ENCODE measurements around the gene GSX2.

Gene GSX2

GRCh38 chr4:54062392-54062791 is 37.6 kb upstream of the GSX2 start:
- Histone ChIP-seq H3K4me1 (ENCODE audit: control insufficient read depth in 2 of 2, insufficient read depth in 2 of 2, low read length in 2 of 2) (peaks cover 19 to 33% of the 10 kb centered on the region in 2 donors), H3K4me3 (ENCODE audit: low read length in 2 of 2) (peak overlapping the region; percentile 92 to 98), H3K9ac (ENCODE audit: low read depth in 1 of 2, low read length in 2 of 2) (no peak overlapping the region), H3K27me3 (ENCODE audit: control insufficient read depth in 2 of 2, insufficient read depth in 2 of 2, low read length in 2 of 2) (no peaks in the 10 kb centered on the region), H3K36me3 (ENCODE audit: control insufficient read depth in 2 of 2, insufficient read depth in 2 of 2, low read length in 2 of 2) (no peaks in the 10 kb centered on the region), H3K27ac (ENCODE audit: low read depth in 2 of 2, low read length in 2 of 2) (no peak overlapping the region), H3K9me3 (ENCODE audit: control insufficient read depth in 2 of 2, low read length in 2 of 2) (no peaks in the 10 kb centered on the region)

DNA sequence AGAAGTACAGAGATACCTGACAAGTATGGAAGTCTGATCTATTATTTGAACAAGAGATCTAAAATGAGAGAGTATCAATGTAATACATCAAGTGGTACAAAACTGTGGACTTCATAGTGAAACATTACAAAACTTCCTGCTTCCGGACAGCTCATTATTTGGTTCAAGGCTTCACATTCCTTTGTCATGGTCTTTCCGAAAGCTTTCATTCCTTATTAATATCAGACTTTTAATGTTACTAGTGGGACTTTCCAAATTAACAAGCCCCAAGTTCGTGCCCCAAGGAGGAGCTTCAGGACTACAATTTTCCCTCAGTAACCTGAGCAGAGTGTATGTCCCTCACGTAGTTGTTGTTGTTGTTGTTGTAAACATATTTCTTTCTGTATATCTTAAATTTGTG is 36.7 kb upstream of the GSX2 start:
- no peaks in the 10 kb centered on the region for H3K9me3 ChIP-seq (ENCODE audit: control insufficient read depth in 2 of 2, low read length in 2 of 2)
- H3K4me1 ChIP-seq (ENCODE audit: control insufficient read depth in 2 of 2, insufficient read depth in 2 of 2, low read length in 2 of 2) = peaks cover 19 to 33% of the 10 kb centered on the region in 2 donors
- H3K36me3 ChIP-seq (ENCODE audit: control insufficient read depth in 2 of 2, insufficient read depth in 2 of 2, low read length in 2 of 2) = no peaks in the 10 kb centered on the region
- peak overlapping the region; percentile 92 to 98 for H3K4me3 ChIP-seq (ENCODE audit: low read length in 2 of 2)
- H3K27me3 ChIP-seq (ENCODE audit: control insufficient read depth in 2 of 2, insufficient read depth in 2 of 2, low read length in 2 of 2) = no peaks in the 10 kb centered on the region
- H3K27ac ChIP-seq (ENCODE audit: low read depth in 2 of 2, low read length in 2 of 2) = peak overlapping the region; percentile 93 to 96
- H3K9ac ChIP-seq (ENCODE audit: low read depth in 1 of 2, low read length in 2 of 2) = peak overlapping the region; percentile 82 to 96

GRCh38 chr4:54063737-54064316 is 36.1 kb upstream of the GSX2 start:
- H3K4me1 ChIP-seq (ENCODE audit: control insufficient read depth in 2 of 2, insufficient read depth in 2 of 2, low read length in 2 of 2) = peaks cover 19 to 33% of the 10 kb centered on the region in 2 donors
- H3K4me3 ChIP-seq (ENCODE audit: low read length in 2 of 2) = peak overlapping the region; percentile 92 to 98

DNA sequence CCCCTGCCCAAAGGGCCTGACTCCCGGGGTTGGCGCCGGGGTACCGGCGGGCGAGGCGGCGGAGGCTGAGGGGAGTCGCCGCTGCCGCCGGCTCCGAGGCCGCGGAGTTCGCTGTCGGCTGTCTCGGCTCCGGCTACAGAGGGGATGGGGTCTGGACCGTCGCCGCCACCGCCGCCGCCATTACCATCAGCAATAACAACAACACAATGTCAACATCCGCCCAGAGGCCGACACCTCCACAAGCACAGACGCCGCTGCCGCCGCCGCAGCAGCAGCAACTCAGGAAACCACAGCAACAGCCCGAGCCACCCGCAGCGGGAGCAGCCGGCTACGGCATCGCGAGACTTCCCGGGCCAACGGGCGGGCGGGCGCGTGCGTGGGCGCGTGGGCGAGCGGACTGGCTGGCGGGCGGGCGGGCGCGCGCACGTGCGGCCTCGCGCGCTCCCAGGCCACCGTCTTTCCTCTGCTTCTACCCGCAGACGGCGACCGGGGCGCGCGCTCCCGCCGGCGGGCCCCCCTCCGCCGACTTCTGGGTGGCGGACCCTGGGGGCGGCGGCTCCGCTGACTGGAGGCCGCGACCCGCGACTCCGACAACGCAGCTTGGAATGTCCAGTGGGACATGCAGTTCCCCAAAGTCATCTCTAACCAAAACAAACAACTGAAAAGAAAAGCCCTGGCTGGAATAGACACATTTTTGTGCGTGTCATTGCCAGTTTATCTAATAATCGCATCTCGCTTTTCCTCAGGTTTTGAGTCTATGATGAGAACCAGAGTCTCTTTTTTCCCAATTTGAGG is 35.4 kb upstream of the GSX2 start, which contains the start of gene CHIC2:
CHIC2 (minus strand) TSS at position 289 of the 795 bp plus-strand sequence. CDS start 305 bp downstream, outside the sequence.
- H3K27me3 ChIP-seq (ENCODE audit: control insufficient read depth in 2 of 2, insufficient read depth in 2 of 2, low read length in 2 of 2) = no peaks in the 10 kb centered on the region
- H3K9me3 ChIP-seq (ENCODE audit: control insufficient read depth in 2 of 2, low read length in 2 of 2) = no peaks in the 10 kb centered on the region
- peak within 1 kb of the TSS; percentile 82 to 96 for H3K9ac ChIP-seq (ENCODE audit: low read depth in 1 of 2, low read length in 2 of 2)
- H3K4me3 ChIP-seq (ENCODE audit: low read length in 2 of 2) = peak within 1 kb of the TSS; percentile 92 to 98
- peak within 1 kb of the TSS; percentile 93 to 96 for H3K27ac ChIP-seq (ENCODE audit: low read depth in 2 of 2, low read length in 2 of 2)
- H3K4me1 ChIP-seq (ENCODE audit: control insufficient read depth in 2 of 2, insufficient read depth in 2 of 2, low read length in 2 of 2) = peaks cover 19 to 33% of the 10 kb centered on the region in 2 donors
- H3K36me3 ChIP-seq (ENCODE audit: control insufficient read depth in 2 of 2, insufficient read depth in 2 of 2, low read length in 2 of 2) = no peaks in the 10 kb centered on the region

More at GRCh38 chr4:54063737-54064316, 36.1 kb upstream of the GSX2 start:
- Histone ChIP-seq H3K9me3 (ENCODE audit: control insufficient read depth in 2 of 2, low read length in 2 of 2) (no peaks in the 10 kb centered on the region), H3K36me3 (ENCODE audit: control insufficient read depth in 2 of 2, insufficient read depth in 2 of 2, low read length in 2 of 2) (no peaks in the 10 kb centered on the region), H3K27ac (ENCODE audit: low read depth in 2 of 2, low read length in 2 of 2) (peak overlapping the region; percentile 93 to 96), H3K27me3 (ENCODE audit: control insufficient read depth in 2 of 2, insufficient read depth in 2 of 2, low read length in 2 of 2) (no peaks in the 10 kb centered on the region), H3K9ac (ENCODE audit: low read depth in 1 of 2, low read length in 2 of 2) (peak overlapping the region; percentile 82 to 96)

DNA sequence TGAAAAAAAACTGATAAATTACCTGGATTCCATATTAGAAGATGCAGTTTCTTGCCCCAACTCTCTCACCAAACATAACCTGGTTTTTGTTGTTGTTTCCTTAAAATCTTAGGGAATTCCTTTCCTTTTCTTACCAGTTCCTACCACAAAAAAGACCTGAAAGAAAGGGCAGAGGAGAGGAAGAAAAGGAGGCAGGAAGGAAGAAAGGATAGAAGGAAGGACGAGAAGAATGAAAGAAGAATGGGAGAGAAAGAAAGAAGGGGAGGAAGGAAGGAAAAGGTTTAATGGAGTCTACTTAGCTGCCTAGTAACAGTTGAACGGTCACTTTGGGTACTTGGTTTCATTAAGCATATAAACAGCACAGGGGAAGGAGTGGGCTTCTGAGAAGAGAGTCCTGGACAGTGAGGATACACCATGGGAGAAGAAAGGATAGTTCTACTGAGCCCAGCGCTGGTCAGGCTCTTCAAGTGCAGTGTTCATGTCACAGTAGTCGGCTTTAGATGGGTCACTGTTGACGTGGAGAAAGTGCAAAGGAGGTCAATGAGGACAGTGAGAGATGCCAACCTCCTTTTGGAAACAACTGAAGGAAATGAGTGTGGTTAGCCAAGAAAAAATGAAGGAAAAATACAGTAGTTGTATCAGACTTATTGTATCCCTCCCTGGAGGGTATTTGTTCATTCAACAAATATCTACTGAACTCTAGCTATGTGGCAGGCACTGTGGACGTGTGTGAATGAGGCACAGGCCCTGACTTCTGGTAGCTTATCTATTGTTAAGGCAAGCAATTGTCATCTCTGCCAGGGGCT is 34.5 kb upstream of the GSX2 start:
- Histone ChIP-seq H3K4me1 (ENCODE audit: control insufficient read depth in 2 of 2, insufficient read depth in 2 of 2, low read length in 2 of 2) (peaks cover 19 to 30% of the 10 kb centered on the region in 2 donors), H3K36me3 (ENCODE audit: control insufficient read depth in 2 of 2, insufficient read depth in 2 of 2, low read length in 2 of 2) (no peaks in the 10 kb centered on the region), H3K9me3 (ENCODE audit: control insufficient read depth in 2 of 2, low read length in 2 of 2) (no peaks in the 10 kb centered on the region), H3K27ac (ENCODE audit: low read depth in 2 of 2, low read length in 2 of 2) (peak overlapping the region; percentile 93 to 96), H3K4me3 (ENCODE audit: low read length in 2 of 2) (peak overlapping the region in 1 of 2 donors; percentile 71), H3K9ac (ENCODE audit: low read depth in 1 of 2, low read length in 2 of 2) (peak overlapping the region; percentile 44 to 96), H3K27me3 (ENCODE audit: control insufficient read depth in 2 of 2, insufficient read depth in 2 of 2, low read length in 2 of 2) (no peaks in the 10 kb centered on the region)

GRCh38 chr4:54066088-54066415 is 33.9 kb upstream of the GSX2 start:
- H3K27ac ChIP-seq (ENCODE audit: low read depth in 2 of 2, low read length in 2 of 2) = peak overlapping the region; percentile 85 to 93
- H3K36me3 ChIP-seq (ENCODE audit: control insufficient read depth in 2 of 2, insufficient read depth in 2 of 2, low read length in 2 of 2) = no peaks in the 10 kb centered on the region
- H3K9me3 ChIP-seq (ENCODE audit: control insufficient read depth in 2 of 2, low read length in 2 of 2) = no peaks in the 10 kb centered on the region
- H3K9ac ChIP-seq (ENCODE audit: low read depth in 1 of 2, low read length in 2 of 2) = no peak overlapping the region
- H3K4me3 ChIP-seq (ENCODE audit: low read length in 2 of 2) = no peak overlapping the region
- no peaks in the 10 kb centered on the region for H3K27me3 ChIP-seq (ENCODE audit: control insufficient read depth in 2 of 2, insufficient read depth in 2 of 2, low read length in 2 of 2)
- peaks cover 19 to 28% of the 10 kb centered on the region in 2 donors for H3K4me1 ChIP-seq (ENCODE audit: control insufficient read depth in 2 of 2, insufficient read depth in 2 of 2, low read length in 2 of 2)

GRCh38 chr4:54066718-54067129 is 33.2 kb upstream of the GSX2 start:
- peak overlapping the region; percentile 43 to 60 for H3K9ac ChIP-seq (ENCODE audit: low read depth in 1 of 2, low read length in 2 of 2)
- peak overlapping the region in 1 of 2 donors; percentile 32 for H3K4me3 ChIP-seq (ENCODE audit: low read length in 2 of 2)
- no peaks in the 10 kb centered on the region for H3K9me3 ChIP-seq (ENCODE audit: control insufficient read depth in 2 of 2, low read length in 2 of 2)
- no peaks in the 10 kb centered on the region for H3K36me3 ChIP-seq (ENCODE audit: control insufficient read depth in 2 of 2, insufficient read depth in 2 of 2, low read length in 2 of 2)
- H3K4me1 ChIP-seq (ENCODE audit: control insufficient read depth in 2 of 2, insufficient read depth in 2 of 2, low read length in 2 of 2) = peaks cover 16 to 28% of the 10 kb centered on the region in 2 donors
- peak overlapping the region; percentile 77 to 85 for H3K27ac ChIP-seq (ENCODE audit: low read depth in 2 of 2, low read length in 2 of 2)
- H3K27me3 ChIP-seq (ENCODE audit: control insufficient read depth in 2 of 2, insufficient read depth in 2 of 2, low read length in 2 of 2) = no peaks in the 10 kb centered on the region

DNA sequence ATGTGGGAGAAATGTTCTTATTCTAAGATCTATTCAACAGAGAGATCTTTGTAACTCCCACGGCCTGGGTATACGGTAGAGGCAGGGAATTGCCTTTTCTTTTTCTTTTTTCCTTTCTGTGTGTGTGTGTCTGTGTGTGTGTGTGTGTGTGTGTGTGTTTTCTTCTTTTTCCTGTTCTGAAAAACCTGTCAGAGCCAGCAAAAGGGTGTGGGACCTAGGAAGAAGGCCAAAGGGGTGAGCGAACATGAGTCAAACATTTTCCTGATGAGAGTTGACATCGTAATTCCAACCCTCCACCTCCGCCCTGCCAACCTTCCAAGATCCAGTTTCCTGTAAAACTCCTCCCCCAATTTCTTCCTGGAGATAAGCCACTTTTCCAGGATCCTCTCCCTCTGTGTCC is 32.8 kb upstream of the GSX2 start:
- Histone ChIP-seq H3K27me3 (ENCODE audit: control insufficient read depth in 2 of 2, insufficient read depth in 2 of 2, low read length in 2 of 2) (no peaks in the 10 kb centered on the region), H3K4me1 (ENCODE audit: control insufficient read depth in 2 of 2, insufficient read depth in 2 of 2, low read length in 2 of 2) (peaks cover 13 to 28% of the 10 kb centered on the region in 2 donors), H3K4me3 (ENCODE audit: low read length in 2 of 2) (peak overlapping the region in 1 of 2 donors; percentile 32), H3K36me3 (ENCODE audit: control insufficient read depth in 2 of 2, insufficient read depth in 2 of 2, low read length in 2 of 2) (no peaks in the 10 kb centered on the region), H3K9me3 (ENCODE audit: control insufficient read depth in 2 of 2, low read length in 2 of 2) (no peaks in the 10 kb centered on the region), H3K9ac (ENCODE audit: low read depth in 1 of 2, low read length in 2 of 2) (peak overlapping the region; percentile 43 to 60), H3K27ac (ENCODE audit: low read depth in 2 of 2, low read length in 2 of 2) (peak overlapping the region; percentile 77 to 85)

GRCh38 chr4:54073271-54073880 is 26.6 kb upstream of the GSX2 start:
- H3K9ac ChIP-seq (ENCODE audit: low read depth in 1 of 2, low read length in 2 of 2) = no peak overlapping the region
- no peaks in the 10 kb centered on the region for H3K4me1 ChIP-seq (ENCODE audit: control insufficient read depth in 2 of 2, insufficient read depth in 2 of 2, low read length in 2 of 2)
- H3K27ac ChIP-seq (ENCODE audit: low read depth in 2 of 2, low read length in 2 of 2) = no peak overlapping the region
- no peak overlapping the region for H3K4me3 ChIP-seq (ENCODE audit: low read length in 2 of 2)
- H3K27me3 ChIP-seq (ENCODE audit: control insufficient read depth in 2 of 2, insufficient read depth in 2 of 2, low read length in 2 of 2) = peaks cover 0 to 2% of the 10 kb centered on the region in 2 donors
- no peaks in the 10 kb centered on the region for H3K36me3 ChIP-seq (ENCODE audit: control insufficient read depth in 2 of 2, insufficient read depth in 2 of 2, low read length in 2 of 2)
- H3K9me3 ChIP-seq (ENCODE audit: control insufficient read depth in 2 of 2, low read length in 2 of 2) = no peaks in the 10 kb centered on the region
